HG03354 (cell line): Measurements from ENCODE around the gene CREB5.

ENCODE experiments used
- ATAC-seq: cut with Tn5 transposase; IDR thresholded peaks from one replicate; pipeline ENCODE4 v1.9.1; 2021; ENCODE audit warnings: mild to moderate bottlenecking; ENCODE audit not compliant: unreplicated experiment, poor library complexity, severe bottlenecking

CREB5 gene

GRCh38 chr7:28472332-28472731 is 60.0 kb downstream of the CREB5 start:
- no peak for ATAC-seq

DNA sequence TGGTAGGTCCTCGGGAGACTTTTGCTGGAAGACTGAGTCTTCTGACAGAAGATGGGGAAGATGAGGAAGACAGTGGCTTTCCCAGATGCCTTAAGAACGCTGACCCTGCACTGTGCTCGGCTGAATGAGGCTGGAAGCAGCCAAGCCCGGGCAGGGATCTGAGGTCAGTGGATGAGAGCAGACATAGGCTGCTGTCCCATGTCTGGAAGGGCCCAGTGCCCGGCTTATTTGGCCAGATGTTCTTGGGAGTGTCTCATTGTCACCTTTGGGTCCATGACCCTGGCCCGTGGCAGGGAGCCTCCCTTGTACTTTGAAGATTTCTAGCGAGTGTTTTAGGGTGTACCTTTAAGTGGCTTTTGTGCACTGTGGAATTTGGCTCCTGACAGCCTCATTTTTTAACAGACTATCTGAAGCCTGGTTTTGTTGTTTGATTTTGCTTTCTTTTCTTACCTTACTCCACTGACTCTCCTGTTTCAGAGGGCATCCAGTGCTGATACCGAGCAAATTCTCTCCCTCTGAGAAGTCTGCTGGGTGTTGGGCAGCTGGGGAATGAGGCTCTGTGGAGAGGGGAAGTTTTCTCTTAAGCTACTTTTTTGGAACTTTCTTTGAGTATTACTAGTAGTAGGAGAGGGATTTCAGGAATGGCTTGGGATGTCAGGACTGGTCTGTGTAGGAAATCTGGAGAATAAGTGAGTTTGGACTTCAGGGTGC is 61.4 kb downstream of the CREB5 start:
- no peak for ATAC-seq

DNA sequence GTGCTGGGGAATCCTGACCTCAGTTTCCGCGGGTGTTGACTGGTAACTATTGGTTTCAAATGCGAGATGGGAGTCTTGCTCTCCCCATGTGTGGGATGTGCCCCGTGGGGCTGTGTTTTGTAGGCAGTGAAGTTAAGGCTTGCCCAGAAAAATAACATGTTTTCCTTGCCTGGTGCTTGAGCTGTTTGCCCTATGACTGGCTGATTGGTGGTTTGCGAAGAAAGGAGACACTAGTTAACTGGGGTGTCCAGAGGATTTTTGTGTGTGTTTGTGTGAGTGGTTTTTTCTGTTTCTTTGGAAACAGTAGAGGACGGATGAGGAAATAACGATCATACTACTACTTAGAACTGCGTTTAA is 61.9 kb downstream of the CREB5 start:
- ATAC-seq = no peak

DNA sequence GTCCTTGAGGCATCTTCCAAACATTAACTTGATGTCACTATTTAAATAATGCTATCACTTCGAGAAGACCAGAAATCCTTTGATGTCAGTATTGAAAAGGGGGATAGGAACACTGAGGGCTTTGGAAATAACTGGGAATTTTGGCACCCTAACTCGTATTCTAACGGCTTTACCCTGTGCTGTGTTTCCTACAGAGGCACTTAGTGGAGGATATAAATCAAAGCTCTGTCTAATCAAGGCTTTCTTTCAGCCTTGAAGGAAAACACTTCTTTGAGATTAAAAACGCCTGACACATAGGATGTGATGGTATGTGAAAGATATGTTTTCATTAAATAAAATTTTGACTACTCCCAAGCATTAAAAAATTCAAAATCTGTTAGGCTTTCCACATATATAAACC is 62.3 kb downstream of the CREB5 start:
- no peak for ATAC-seq

GRCh38 chr7:28477041-28477442 is 64.7 kb downstream of the CREB5 start:
- ATAC-seq = no peak

DNA sequence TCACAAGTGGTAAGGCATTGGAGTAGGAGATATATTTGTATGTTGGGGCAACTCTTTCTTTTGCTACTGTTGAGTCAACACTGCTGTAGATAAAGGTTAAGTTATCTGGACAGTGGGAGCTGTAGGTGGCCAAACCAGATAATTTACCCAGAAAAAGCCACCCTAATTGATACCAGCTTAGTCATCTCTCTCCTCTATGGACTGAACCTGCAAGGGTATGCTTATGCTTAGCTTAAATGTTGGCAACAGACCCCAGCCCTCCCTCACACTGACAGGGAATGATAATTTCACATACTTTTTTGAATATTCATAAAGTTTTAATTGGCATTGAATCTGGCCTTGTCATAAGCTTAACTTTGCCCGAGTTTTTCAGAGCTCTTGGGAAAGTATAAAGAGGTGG is 66.3 kb downstream of the CREB5 start:
- no peak for ATAC-seq

- peak; percentile 77 for ATAC-seq
Measured at GRCh38 chr7:28479507-28479947, 67.2 kb downstream of the CREB5 start.

- ATAC-seq = no peak
Measured at GRCh38 chr7:28480595-28480994, 68.3 kb downstream of the CREB5 start.

DNA sequence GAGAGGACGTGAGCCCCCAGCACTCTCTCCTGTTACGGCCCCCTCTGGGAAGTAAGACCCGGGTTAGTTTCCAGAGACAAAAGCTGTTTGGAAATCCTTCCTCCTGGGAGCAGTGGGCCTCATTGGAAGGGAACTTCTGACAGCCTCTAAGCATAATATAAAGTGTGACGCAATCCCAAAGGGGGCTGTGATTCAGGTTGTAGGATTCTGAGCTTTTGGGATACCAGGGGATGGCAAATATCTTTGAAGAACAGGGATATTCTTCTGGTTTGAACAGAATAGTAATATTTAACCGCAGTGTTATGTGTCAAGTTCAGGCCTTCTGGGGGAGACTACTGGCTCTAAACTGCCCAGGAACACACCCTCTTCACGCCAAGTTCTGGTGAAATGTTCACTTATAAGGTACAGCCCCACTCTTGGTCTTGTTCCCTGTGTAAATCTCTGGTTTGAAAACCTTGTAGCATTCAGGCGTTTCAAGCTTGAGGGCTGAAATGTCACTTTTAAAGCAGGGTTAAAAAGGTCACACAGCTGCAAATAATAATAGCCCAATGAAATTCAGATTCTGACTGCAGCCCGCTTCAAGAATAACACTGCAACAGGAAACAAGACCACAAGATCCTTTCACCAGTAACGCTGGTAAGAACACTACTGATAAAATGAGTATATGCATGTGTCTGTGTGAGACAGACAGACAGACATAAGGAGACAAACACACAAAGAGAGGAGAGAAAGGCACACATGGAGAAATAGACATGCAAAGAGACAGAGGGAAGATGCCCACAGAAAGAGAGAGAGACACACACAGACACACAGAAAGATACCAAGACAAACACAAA is 69.0 kb downstream of the CREB5 start:
- ATAC-seq = peak; percentile 80

DNA sequence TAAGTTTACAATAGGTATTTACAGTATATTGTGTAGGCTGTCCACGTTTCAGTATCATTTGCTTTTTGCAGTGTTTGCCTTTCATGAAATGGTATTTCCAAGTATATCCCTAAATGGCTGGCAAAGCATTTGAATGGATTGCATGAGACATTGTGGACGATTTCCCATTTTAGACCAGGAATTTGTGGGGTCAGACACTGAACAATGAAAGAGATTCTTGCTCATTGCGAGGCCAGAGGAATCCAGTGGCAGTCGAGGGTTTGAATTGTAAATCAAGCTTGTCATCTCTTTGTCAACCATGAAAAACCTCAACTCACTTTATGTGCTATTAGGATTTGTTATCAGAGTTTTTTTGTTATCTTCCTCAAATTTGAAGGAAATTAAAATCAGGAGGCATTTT is 70.8 kb downstream of the CREB5 start:
- no peak for ATAC-seq

DNA sequence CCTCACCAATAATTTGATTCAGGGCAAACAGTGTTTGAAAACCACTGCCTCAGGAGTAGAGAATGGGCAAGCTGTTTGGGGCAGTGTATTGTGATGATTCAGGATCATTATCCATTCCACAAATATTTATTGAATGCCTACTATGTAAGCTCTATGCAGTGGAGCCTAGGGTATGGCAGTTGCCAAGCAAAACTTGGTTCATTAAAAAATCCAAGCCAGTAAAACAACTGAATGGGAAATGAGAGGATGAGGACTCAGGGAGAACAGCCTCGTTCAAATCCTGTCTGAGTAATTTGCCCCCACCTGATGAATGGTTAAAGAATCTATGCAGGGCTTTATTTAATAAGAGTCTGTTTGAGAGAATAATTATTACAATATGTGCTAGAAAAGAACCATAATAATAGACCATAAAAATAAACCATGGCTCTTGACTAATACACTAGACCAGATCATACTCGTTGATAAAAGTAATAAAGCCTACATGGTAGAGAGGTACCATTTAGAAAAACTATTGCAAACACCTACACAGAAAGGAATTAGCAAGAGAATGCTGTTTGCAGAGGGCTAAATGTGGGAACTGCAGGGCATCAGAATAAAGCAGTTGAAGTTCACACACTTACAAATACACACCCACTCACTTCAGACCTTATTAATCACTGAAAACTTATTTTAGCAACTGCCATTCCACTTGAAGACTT is 71.7 kb downstream of the CREB5 start:
- no peak for ATAC-seq

- no peak for ATAC-seq
Measured at GRCh38 chr7:28484606-28484935, 72.3 kb downstream of the CREB5 start.

GRCh38 chr7:28487487-28487886 is 75.2 kb downstream of the CREB5 start:
- no peak for ATAC-seq

- ATAC-seq = no peak
Measured at GRCh38 chr7:28488061-28488791, 75.9 kb downstream of the CREB5 start.

DNA sequence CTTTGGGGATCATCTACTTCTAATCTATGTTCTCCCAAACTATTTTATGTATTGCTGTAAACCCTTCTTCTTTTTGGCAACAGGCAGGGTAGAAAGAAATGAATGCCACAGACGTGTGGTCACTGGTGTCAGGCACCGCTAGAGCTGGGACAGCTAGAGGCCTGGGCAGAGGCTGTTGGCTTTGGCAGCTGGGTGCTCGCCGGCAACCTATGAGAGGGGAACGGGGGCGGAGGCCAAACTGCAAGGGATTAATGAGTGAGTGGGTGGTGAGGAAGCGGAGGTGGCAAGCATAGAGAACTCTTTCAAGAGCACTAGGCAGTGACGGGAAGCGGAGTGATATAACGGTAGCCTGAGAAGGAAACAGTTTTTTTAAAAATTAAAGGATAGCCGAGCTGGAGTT is 78.5 kb downstream of the CREB5 start:
- ATAC-seq = no peak

- no peak for ATAC-seq
Measured at GRCh38 chr7:28493477-28493876, 81.2 kb downstream of the CREB5 start.

DNA sequence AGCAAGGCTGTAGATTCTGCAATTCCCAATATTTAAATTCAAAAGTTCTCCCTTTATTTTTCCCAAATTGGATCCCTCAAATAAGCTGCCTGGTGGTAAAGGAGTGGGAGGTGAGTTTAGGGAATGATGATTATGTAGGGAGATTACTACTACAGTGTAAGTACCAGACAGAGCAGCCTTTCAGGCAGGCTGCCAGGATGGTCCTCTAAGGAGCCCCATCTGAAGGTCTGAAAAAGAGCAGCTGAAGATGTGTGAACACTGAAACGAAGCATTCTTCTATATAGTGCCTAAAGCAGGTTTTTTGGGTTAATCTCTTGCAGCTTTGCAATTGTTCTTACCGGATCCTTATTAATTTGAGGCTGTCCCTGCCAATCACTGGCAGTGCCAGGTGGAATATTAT is 84.7 kb downstream of the CREB5 start:
- no peak for ATAC-seq

- ATAC-seq = no peak
Measured at GRCh38 chr7:28498636-28499035, 86.3 kb downstream of the CREB5 start.

- no peak for ATAC-seq
Measured at GRCh38 chr7:28500138-28500537, 87.8 kb downstream of the CREB5 start.

- no peak for ATAC-seq
Measured at GRCh38 chr7:28502408-28502807, 90.1 kb downstream of the CREB5 start.
